Ovary (tissue), 3 donors: Measurements from ENCODE around the gene UBE2A.

Source experiments
- CTCF ChIP-seq, 3 donors: fragments of 450-650 bp in 2 of 3; fragments of 200-600 bp in 1 of 3; IDR thresholded peaks; one replicate each; pipeline versions ENCODE4 v1.5.1 to v1.8.0; 2016 to 2022; ENCODE audit warnings: antibody characterized with exemption in 3 of 3, mild to moderate bottlenecking in 1 of 3
- POLR2A ChIP-seq: fragments of 450-650 bp; IDR thresholded peaks from one replicate; pipeline ENCODE4 v1.6.1; 2017; ENCODE audit warnings: antibody characterized with exemption, mild to moderate bottlenecking, moderate library complexity
- donor health status: DM: no; HTN: no; CAD: no.

- TF ChIP-seq POLR2A (no peak), CTCF (IDR thresholded peaks at IDR 0.05) (no peak)
Observed at GRCh38 chrX:119552508-119552907, 21.9 kb upstream of the UBE2A start.
